ENCODE measurements around the gene NMUR1. TPM values are rescaled to one million over a fixed set of nuclear protein-coding genes. Genes with fewer than 3 reads are reported as not detected.

NMUR1 gene
- total RNA-seq, 2 donors from 2014 or later, result 0.07 to 0.29 TPM

GRCh38 chr2:231533086-231533776 is 3.0 kb upstream of the NMUR1 start:
- no peaks in the 10 kb centered on the region for H3K36me3 Mint-ChIP-seq (ENCODE audit: low read depth)
- 77 to 86% methylated on average over 6 to 8 of the region's 8 CpGs for WGBS, 2 experiments (ENCODE audit: insufficient coverage in 1 of 2, insufficient read length in 1 of 2)
- peak; percentile 65 for DNase-seq
- H3K9me3 Mint-ChIP-seq, result no peaks in the 10 kb centered on the region
- H3K27me3 Mint-ChIP-seq (ENCODE audit: insufficient read depth), result peaks cover 41% of the 10 kb centered on the region
- H3K27ac Mint-ChIP-seq, result peak overlapping the region; percentile 62
- no peaks in the 10 kb centered on the region for H3K9me3 ChIP-seq (ENCODE audit: control insufficient read depth, low read length)
- H3K27me3 ChIP-seq (ENCODE audit: control insufficient read depth, insufficient read depth, low read length, poor library complexity, severe bottlenecking), result peaks cover 36% of the 10 kb centered on the region
- H3K4me1 ChIP-seq (ENCODE audit: control insufficient read depth, insufficient read depth, low read length), result peaks cover 16% of the 10 kb centered on the region
- peaks cover 14% of the 10 kb centered on the region for H3K4me1 Mint-ChIP-seq
- no peak overlapping the region for H3K4me3 Mint-ChIP-seq
- H3K36me3 ChIP-seq (ENCODE audit: control insufficient read depth, insufficient read depth, low read length), result no peaks in the 10 kb centered on the region
- no peak for TF ChIP-seq CTCF (conservative IDR thresholded peaks at IDR 0.05)
- no peak overlapping the region for H3K9ac ChIP-seq (ENCODE audit: extremely low read depth, low read length, poor library complexity, severe bottlenecking)
- H3K27ac ChIP-seq (ENCODE audit: low read depth, low read length), result no peak overlapping the region
- no peak overlapping the region for H3K4me3 ChIP-seq (ENCODE audit: low read length)

GRCh38 chr2:231532756-231533035 is 2.5 kb upstream of the NMUR1 start:
- H3K9me3 ChIP-seq (ENCODE audit: control insufficient read depth, low read length), result no peaks in the 10 kb centered on the region
- DNase-seq, result no peak
- H3K4me1 ChIP-seq (ENCODE audit: control insufficient read depth, insufficient read depth, low read length), result peaks cover 16% of the 10 kb centered on the region
- 94 to 97% methylated on average over 2 to 4 of the region's 4 CpGs for WGBS, 2 experiments (ENCODE audit: insufficient coverage in 1 of 2, insufficient read length in 1 of 2)
- H3K27ac ChIP-seq (ENCODE audit: low read depth, low read length), result no peak overlapping the region
- H3K4me3 Mint-ChIP-seq, result no peak overlapping the region
- peaks cover 11% of the 10 kb centered on the region for H3K4me1 Mint-ChIP-seq
- no peaks in the 10 kb centered on the region for H3K36me3 ChIP-seq (ENCODE audit: control insufficient read depth, insufficient read depth, low read length)
- no peaks in the 10 kb centered on the region for H3K9me3 Mint-ChIP-seq
- H3K36me3 Mint-ChIP-seq (ENCODE audit: low read depth), result no peaks in the 10 kb centered on the region
- H3K4me3 ChIP-seq (ENCODE audit: low read length), result no peak overlapping the region
- H3K9ac ChIP-seq (ENCODE audit: extremely low read depth, low read length, poor library complexity, severe bottlenecking), result no peak overlapping the region
- no peak for TF ChIP-seq CTCF (conservative IDR thresholded peaks at IDR 0.05)
- peaks cover 37% of the 10 kb centered on the region for H3K27me3 ChIP-seq (ENCODE audit: control insufficient read depth, insufficient read depth, low read length, poor library complexity, severe bottlenecking)
- peaks cover 46% of the 10 kb centered on the region for H3K27me3 Mint-ChIP-seq (ENCODE audit: insufficient read depth)
- H3K27ac Mint-ChIP-seq, result no peak overlapping the region

GRCh38 chr2:231531883-231532755 is 1.9 kb upstream of the NMUR1 start:
- Histone ChIP-seq H3K4me1 (ENCODE audit: control insufficient read depth, insufficient read depth, low read length) (peaks cover 16% of the 10 kb centered on the region), H3K27ac (ENCODE audit: low read depth, low read length) (no peak overlapping the region), H3K27me3 (ENCODE audit: control insufficient read depth, insufficient read depth, low read length, poor library complexity, severe bottlenecking) (peaks cover 37% of the 10 kb centered on the region), H3K36me3 (ENCODE audit: control insufficient read depth, insufficient read depth, low read length) (no peaks in the 10 kb centered on the region), H3K9ac (ENCODE audit: extremely low read depth, low read length, poor library complexity, severe bottlenecking) (no peak overlapping the region), H3K9me3 (ENCODE audit: control insufficient read depth, low read length) (no peaks in the 10 kb centered on the region), H3K4me3 (ENCODE audit: low read length) (no peak overlapping the region)
- Mint-ChIP-seq H3K27ac (no peak overlapping the region), H3K4me3 (no peak overlapping the region), H3K4me1 (peaks cover 11% of the 10 kb centered on the region), H3K9me3 (no peaks in the 10 kb centered on the region), H3K36me3 (ENCODE audit: low read depth) (no peaks in the 10 kb centered on the region), H3K27me3 (ENCODE audit: insufficient read depth) (peaks cover 48% of the 10 kb centered on the region)
- TF ChIP-seq CTCF (conservative IDR thresholded peaks at IDR 0.05), result no peak
- WGBS, 2 experiments (ENCODE audit: insufficient coverage in 1 of 2, insufficient read length in 1 of 2), result 88 to 91% methylated on average over 11 to 16 of the region's 16 CpGs
- DNase-seq, result no peak

Data from endodermal cell (in vitro differentiated cells).